ENCODE data around the gene RHOA. TPM values are rescaled to one million over a fixed set of nuclear protein-coding genes. Genes with fewer than 3 reads are reported as not detected.

Gene RHOA
- total and polyA plus RNA-seq, 2 of the 8 experiments (the other 6 are each of a cell fraction or from before 2014, with no cell fraction given): 176 to 397 TPM

- H3K79me2 ChIP-seq (ENCODE audit: control insufficient read depth in 1 of 2, insufficient read depth in 2 of 2, low read length in 2 of 2): no peaks in the 10 kb centered on the region
- H3K9ac ChIP-seq (replicated peaks in 1 of 4; ENCODE audit: extremely low read depth in 1 of 4, low read depth in 3 of 4, low read length in 3 of 4): no peak overlapping the region
- H2BK15ac ChIP-seq (ENCODE audit: low read length): no peak overlapping the region
- H2AK5ac ChIP-seq (ENCODE audit: low read depth, low read length): no peak overlapping the region
- no peak overlapping the region for H2BK12ac ChIP-seq (ENCODE audit: low read depth, low read length)
- no peak overlapping the region for H2BK5ac ChIP-seq (ENCODE audit: low read depth, low read length)
- no peak overlapping the region for H3K4me3 ChIP-seq (ENCODE audit: extremely low read depth in 1 of 4, insufficient read depth in 2 of 4, low read depth in 3 of 4, low read length in 4 of 4)
- DNase-seq (ENCODE audit: low read depth in 1 of 2, low spot score in 2 of 2): no peak
- H4K20me1 ChIP-seq (replicated peaks in 1 of 2; ENCODE audit: control insufficient read depth in 1 of 2, insufficient read depth in 2 of 2, low read length in 2 of 2): no peaks in the 10 kb centered on the region
- FAIRE-seq: peak; percentile 39
- H3K9me3 ChIP-seq (ENCODE audit: insufficient read depth in 2 of 2, low read depth in 1 of 2, low read length in 1 of 2): no peaks in the 10 kb centered on the region
- no peaks in the 10 kb centered on the region for H3K27me3 ChIP-seq (replicated peaks in 1 of 4; ENCODE audit: control insufficient read depth in 3 of 4, extremely low read depth in 1 of 4, insufficient read depth in 3 of 4, low read length in 3 of 4)
- no peak overlapping the region for H3K23ac ChIP-seq (ENCODE audit: insufficient read length)
- H3K18ac ChIP-seq (ENCODE audit: extremely low read depth, low read length): no peak overlapping the region
- H3K4ac ChIP-seq (replicated peaks; ENCODE audit: insufficient read length, low read depth, low read length): no peak overlapping the region
- TF ChIP-seq CTCF (IDR thresholded peaks at IDR 0.05; ENCODE audit: control extremely low read depth in 1 of 3, insufficient read depth in 1 of 3, low read depth in 1 of 3, low read length in 3 of 3) (peak in 2 of 3 experiments; percentile 3 to 39; a peak in 2 of 4 replicates), RAD21 (IDR thresholded peaks at IDR 0.05 in 1 of 2, conservative IDR thresholded peaks at IDR 0.05 in 1 of 2; ENCODE audit: low read depth in 2 of 2, low read length in 2 of 2) (peak; percentile 18 to 37; a peak in 3 of 4 replicates), SAP30 (IDR thresholded peaks at IDR 0.05; ENCODE audit: insufficient read depth, insufficient replicate concordance, low read length) (no peak)
- H4K91ac ChIP-seq (replicated peaks; ENCODE audit: insufficient read length, low read length): no peak overlapping the region
- H3K4me1 ChIP-seq (replicated peaks in 1 of 4; ENCODE audit: control insufficient read depth in 3 of 4, insufficient read depth in 4 of 4, low read length in 3 of 4): no peaks in the 10 kb centered on the region
- no peak overlapping the region for H3K4me2 ChIP-seq (ENCODE audit: insufficient read depth in 1 of 2, low read depth in 2 of 2, low read length in 2 of 2)
- no peak overlapping the region for H4K5ac ChIP-seq (ENCODE audit: insufficient read length, low read depth, low read length)
- H2AFZ ChIP-seq (ENCODE audit: low read length): no peak overlapping the region
- WGBS, 2 experiments (ENCODE audit: extremely low coverage in 1 of 2, insufficient coverage in 1 of 2, insufficient read length in 1 of 2, insufficient replicate concordance in 2 of 2, low coverage in 1 of 2, low lambda C conversion rate in 2 of 2, missing lambda C conversion rate in 1 of 2): 96% methylated on average over 7 of the region's 7 CpGs; no CpG with 5 or more reads in 1 of the 2 experiments
- H2BK20ac ChIP-seq (ENCODE audit: low read length): no peak overlapping the region
- H3K27ac ChIP-seq (ENCODE audit: low read depth, low read length): no peak overlapping the region
- no peak overlapping the region for H4K8ac ChIP-seq (ENCODE audit: extremely low read depth, insufficient read depth, low read length)
- peaks cover 0 to 31% (median 13%) of the 10 kb centered on the region in 4 experiments; a peak in 6 of 8 replicates for H3K36me3 ChIP-seq (ENCODE audit: control insufficient read depth in 2 of 4, insufficient read depth in 4 of 4, low read length in 3 of 4)
- ChIA-PET CTCF (ENCODE audit: partially characterized antibody) (interaction anchor here (0.9 to 2.7 kb wide), 4 partner anchors 75 to 127 kb away, joined by 3 to 13 read pairs (median 5); no protein-coding TSS in a partner anchor), POLR2A (ENCODE audit: partially characterized antibody) (interaction anchor here (1.2 to 3.0 kb wide), 2 partner anchors 12 to 31 kb away, joined by 3 to 9 read pairs; partner anchors contain the start of gene USP4)
- H3K14ac ChIP-seq (ENCODE audit: insufficient read length): no peak overlapping the region
- H3K23me2 ChIP-seq (ENCODE audit: low read depth, low read length): no peaks in the 10 kb centered on the region
- no peaks in the 10 kb centered on the region for H3K79me1 ChIP-seq (ENCODE audit: low read depth, low read length)
- no peak overlapping the region for H2BK120ac ChIP-seq (replicated peaks; ENCODE audit: low read depth, low read length)
- H3K56ac ChIP-seq (replicated peaks; ENCODE audit: insufficient read length, low read depth, low read length): no peak overlapping the region
Observed at GRCh38 chr3:49327485-49327884, 84.3 kb downstream of the RHOA start.
